Esophagus muscularis mucosa (tissue), 3 donors: ENCODE measurements around the gene DMC1.

Experiments
- POLR2A ChIP-seq: fragments of 450-650 bp; IDR thresholded peaks from one replicate; pipeline ENCODE4 v1.6.1; 2017; ENCODE audit warnings: antibody characterized with exemption, moderate library complexity, mild to moderate bottlenecking, low read depth
- POLR2AphosphoS5 ChIP-seq, 2 donors: sonication (generic); formaldehyde crosslinking; IDR thresholded peaks; one replicate each; pipeline ENCODE4 v1.6.1; 2017; ENCODE audit warnings: antibody characterized with exemption in 2 of 2
- TF ChIP-seq, protein P1 (sequence below), 3 experiments: fragments of 200-600 bp in 2 of 3; fragments of 450-650 bp in 1 of 3; sonication (generic) in 2 of 3; IDR thresholded peaks; one replicate each; pipeline ENCODE4 v1.5.1; 2017 to 2019; ENCODE audit warnings: antibody characterized with exemption in 3 of 3, mild to moderate bottlenecking in 2 of 3, moderate library complexity in 1 of 3

DNA sequence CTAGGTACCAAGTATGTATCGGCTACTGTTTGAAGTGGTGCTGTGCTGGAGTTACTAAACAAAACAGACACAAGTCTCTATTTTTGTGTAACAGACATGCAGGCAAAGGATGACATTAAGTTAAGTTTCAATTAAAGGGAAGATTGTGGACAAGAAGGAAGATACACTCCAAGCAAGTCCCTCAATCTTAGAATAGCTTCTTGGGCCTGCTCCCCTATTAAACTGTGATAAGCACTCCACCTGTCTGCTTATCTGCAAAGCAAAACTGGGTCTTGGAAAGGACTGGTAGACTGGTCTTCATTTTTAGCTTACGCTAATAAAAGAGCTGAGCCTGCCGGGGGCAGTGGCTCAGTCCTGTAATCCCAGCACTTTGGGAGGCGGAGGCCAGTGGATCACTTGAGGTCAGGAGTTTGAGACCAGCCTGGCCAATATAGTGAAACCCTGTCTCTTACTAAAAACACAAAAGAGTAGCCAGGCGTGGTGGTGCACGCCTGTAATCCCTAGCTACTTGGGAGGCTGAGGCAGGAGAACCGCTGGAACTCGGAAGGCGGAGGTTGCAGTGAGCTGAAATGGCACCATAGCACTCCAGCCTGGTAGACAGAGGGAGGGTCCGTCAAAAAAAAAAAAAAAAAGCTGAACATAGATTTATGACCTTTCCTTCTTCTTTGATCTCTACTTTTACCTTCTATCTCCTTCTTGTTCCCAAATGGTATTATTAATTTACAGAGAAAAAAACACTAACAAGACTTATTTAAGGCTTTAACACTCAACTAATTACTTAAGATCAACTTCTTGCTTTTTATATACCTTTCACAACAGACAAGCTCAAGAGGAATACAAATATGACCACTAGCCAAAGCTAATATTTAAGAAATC lies 67.9 kb downstream of the DMC1 start:
- TF ChIP-seq POLR2AphosphoS5 (IDR thresholded peaks at IDR 0.05) (no peak), POLR2A (no peak)
- TF ChIP-seq, protein P1, sequence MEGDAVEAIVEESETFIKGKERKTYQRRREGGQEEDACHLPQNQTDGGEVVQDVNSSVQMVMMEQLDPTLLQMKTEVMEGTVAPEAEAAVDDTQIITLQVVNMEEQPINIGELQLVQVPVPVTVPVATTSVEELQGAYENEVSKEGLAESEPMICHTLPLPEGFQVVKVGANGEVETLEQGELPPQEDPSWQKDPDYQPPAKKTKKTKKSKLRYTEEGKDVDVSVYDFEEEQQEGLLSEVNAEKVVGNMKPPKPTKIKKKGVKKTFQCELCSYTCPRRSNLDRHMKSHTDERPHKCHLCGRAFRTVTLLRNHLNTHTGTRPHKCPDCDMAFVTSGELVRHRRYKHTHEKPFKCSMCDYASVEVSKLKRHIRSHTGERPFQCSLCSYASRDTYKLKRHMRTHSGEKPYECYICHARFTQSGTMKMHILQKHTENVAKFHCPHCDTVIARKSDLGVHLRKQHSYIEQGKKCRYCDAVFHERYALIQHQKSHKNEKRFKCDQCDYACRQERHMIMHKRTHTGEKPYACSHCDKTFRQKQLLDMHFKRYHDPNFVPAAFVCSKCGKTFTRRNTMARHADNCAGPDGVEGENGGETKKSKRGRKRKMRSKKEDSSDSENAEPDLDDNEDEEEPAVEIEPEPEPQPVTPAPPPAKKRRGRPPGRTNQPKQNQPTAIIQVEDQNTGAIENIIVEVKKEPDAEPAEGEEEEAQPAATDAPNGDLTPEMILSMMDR (IDR thresholded peaks at IDR 0.05), result no peak
